GM19397 (cell line): ENCODE results near the gene FRMD4B.
A peak's percentile ranks its signal among the peaks of the same experiment; 100 is the strongest.

Source experiments
- ATAC-seq: cut with Tn5 transposase; IDR thresholded peaks from one replicate; pipeline ENCODE4 v1.9.1; 2021; ENCODE audit warnings: mild to moderate bottlenecking, moderate library complexity; ENCODE audit not compliant: unreplicated experiment

The FRMD4B gene

DNA sequence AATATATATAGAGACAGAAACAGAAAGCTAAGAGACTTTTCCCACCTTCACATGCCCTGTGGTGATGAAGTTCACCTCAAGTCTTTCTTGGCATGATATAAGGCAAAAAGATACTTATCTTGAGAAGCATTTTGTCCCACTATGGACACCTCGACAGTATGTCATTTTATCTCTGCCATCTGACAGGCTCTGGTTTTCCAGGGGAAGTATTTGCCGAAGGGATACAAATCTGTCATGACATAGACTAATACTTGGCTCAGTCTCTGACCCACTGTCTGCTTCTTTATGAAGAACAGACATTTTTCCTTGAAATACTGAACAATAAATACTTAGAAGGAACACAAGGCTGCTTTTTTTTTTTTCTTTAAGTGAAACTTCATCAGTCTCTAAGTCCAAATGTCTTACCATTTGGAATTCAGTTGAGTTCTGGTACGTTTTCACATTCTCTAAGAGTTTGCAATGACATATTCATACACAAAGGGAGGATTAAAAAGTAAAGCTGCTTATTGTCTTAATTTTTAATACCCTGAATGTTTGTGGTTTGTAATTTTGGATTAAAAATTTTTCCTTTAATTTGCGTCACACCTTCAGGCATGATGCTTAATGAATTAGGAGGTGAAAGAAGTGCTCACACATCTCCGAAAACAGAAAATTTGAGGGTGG lies 175.7 kb downstream of the FRMD4B start:
- ATAC-seq = no peak

DNA sequence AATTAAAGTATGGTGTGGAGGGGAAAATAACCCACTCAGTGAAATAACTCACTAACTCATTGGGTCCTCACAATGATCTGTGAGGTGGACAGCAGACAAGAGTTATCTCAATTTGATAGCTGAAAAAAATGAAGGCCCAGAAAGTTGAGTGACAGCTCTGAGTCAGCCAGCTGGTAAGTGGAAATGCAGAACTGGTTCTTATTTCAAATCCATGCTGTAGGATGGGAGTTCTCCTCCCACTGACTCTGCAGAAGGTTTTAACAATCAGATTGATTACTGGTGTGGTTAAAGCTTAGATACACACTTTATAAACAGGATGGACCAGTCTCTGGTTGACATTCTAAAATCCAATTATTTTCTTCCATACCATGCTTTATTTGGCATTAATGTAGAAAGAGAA lies 176.5 kb downstream of the FRMD4B start:
- no peak for ATAC-seq

DNA sequence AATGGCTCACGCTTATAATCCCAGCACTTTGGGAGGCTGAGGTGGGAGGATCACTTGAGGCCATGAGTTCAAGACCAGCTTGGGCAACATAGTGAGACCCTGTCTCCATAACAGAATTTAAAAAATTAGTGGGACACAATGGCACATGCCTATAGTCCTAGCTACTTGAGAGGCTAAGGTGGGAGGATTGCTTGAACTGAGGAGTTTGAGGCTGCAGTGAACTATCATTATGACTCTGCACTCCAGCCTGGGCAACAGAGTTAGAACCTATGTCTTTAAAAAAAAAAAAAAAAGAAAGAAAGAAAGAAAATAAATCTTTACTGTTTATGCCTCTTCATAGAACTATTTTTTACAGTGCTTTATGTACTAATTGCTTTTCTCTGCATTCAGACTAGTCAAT lies 178.9 kb downstream of the FRMD4B start:
- ATAC-seq = no peak

DNA sequence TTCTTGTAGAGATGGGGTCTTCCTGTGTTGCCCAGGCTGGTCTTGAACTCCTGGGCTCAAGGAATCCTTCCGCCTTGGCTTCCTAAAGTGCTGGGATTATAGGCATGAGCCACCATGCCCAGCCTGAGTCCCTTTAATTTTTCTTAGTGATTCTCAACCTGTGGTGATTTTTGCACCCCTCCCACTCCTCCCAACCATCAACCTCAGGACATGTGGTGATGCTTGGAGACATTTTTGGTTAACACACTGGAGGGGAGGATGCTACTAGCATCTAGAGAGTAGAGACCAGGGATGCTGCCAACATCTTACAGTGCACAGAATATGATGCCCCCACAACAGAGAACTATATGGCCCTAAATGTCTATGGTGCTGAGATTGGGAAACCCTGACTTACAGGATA lies 180.5 kb downstream of the FRMD4B start:
- no peak for ATAC-seq

- peak; percentile 87 for ATAC-seq
Measured at GRCh38 chr3:69204315-69204957, 181.5 kb downstream of the FRMD4B start.

GRCh38 chr3:69203631-69204314 lies 182.1 kb downstream of the FRMD4B start:
- ATAC-seq = peak; percentile 1

GRCh38 chr3:69201658-69202057 lies 184.2 kb downstream of the FRMD4B start:
- no peak for ATAC-seq

DNA sequence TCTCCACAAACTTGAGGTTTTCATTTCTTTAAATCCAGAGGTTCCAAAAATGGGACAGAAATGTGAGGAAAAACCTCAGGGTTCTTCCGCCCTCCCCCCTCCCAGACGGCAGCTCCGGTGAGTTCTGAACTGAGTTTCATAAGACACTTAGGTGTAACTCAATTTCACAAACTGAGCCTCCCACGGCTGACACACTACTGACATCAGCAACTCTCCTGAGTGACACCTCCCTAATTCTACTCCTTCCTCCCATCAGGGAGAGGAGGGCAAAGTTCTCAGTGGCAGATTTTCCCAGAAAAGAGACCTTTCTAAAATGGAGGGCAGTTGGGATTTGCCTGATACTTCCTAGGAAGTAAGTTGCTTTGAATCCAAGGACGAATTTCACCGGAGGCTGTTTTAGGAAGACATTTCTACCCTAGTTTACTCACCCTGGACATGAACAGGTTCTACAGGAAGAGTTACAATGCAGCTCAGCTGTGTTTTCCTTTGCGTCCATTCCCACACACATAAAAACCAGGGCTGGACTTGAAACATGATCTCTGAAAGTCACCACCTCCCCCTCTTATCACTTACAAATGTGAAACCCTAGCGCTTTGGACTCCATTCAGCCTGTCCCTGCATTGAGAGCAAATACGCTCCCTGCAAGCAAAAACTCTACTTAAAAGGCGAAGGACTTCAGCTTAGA lies 185.4 kb downstream of the FRMD4B start:
- no peak for ATAC-seq

DNA sequence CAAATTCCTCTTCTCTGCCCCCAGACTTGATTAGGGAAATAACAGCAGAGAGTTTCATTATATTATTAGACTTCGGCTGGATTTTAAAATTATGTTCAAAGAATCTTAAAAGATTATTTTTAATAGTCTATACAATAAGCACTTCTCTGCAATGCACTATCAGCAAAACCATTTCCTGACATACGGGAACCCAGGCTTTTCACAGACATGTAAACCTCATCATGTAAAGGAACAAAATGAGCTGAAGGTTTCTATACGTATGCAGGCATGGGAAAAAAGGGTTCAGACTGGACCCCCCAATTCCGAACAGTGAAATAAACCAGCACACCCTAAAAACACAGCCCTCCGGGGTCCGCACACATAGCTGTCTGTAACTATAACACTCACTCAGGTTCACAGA lies 185.9 kb downstream of the FRMD4B start:
- ATAC-seq = no peak

- ATAC-seq = no peak
Measured at GRCh38 chr3:69197922-69198530, 187.9 kb downstream of the FRMD4B start.

- ATAC-seq = no peak
Measured at GRCh38 chr3:69197455-69197854, 188.4 kb downstream of the FRMD4B start.

- ATAC-seq = no peak
Measured at GRCh38 chr3:69196876-69197275, 189.0 kb downstream of the FRMD4B start.

GRCh38 chr3:69194431-69195165 lies 191.3 kb downstream of the FRMD4B start:
- ATAC-seq = no peak

DNA sequence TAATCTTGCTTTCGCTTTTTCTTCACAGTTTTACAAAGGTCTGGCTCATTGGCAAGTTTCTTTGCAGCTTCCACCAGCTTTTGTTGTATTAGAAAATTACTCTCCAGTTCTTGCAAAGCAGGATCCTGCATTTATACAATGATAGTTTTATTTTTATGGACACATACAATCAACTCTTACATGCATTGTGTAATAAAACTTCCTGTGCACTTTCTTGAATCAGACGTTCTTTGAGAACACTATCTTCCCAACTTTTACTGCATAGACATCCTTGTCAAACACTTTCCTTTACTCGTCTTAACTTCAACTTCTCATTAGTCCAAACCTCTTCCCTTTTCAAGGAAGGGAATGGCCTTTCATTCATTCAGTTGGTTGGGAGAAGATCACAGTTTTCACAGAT lies 192.1 kb downstream of the FRMD4B start:
- ATAC-seq = no peak

- ATAC-seq = no peak
Measured at GRCh38 chr3:69191516-69191915, 194.4 kb downstream of the FRMD4B start.

- ATAC-seq = no peak
Measured at GRCh38 chr3:69189487-69189886, 196.4 kb downstream of the FRMD4B start.

DNA sequence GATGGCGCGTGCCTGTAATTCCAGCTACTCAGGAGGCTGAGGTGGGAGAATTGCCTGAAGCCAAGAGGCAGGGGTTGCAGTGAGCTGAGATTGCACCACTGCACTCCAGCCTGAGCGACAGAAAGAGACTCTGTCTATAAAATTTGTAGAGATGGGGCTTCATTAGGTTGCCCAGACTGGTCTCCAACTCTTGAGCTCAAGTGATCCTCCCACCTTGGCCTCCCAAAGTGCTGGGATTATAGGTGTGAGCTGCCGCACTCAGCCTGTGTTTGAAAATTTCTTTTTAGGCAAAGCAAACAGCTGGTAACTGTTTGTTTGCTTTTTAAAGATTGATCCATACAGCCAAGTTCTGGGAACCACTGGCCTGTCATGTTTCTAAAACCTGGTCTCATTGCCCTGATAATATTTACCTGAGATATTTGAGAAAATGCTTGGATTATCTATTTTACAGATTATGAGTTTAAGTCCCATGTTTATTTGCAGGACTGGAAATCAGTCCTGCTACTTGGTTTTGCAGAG lies 199.3 kb downstream of the FRMD4B start:
- ATAC-seq = no peak

DNA sequence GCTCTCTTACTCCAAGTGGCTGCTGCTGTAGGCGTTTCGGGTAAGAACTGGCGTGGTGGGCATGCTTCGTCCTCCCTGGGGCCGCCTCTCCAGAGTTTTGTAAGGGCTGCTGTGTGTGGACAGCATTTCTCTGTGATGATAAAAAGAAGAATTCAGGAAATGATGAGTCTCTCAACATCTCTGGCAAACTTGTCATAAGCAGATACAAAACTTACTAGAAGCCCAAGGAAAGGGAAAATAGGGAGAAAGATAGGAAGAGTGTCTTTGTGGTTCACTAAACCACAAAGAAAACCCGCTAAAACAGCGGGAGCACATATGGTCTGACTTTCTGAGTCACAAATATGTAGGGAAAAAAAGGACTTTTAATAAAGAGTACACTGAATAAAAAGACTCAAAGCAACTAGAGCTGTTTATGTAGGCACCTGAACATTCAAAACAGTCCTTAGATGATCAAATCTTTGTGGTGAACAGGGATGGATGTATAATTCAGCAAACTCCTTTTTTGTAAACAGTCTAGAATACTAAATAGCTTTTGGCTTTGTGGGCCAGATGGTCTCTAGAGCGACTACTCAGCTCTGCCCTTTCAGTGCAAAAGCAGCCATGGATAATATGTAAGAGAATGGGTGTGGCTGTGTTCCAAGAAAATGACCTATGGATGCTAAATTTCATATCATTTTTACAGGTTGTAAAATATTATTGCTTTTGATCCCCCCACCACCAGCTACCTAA lies 203.1 kb downstream of the FRMD4B start:
- ATAC-seq = no peak

DNA sequence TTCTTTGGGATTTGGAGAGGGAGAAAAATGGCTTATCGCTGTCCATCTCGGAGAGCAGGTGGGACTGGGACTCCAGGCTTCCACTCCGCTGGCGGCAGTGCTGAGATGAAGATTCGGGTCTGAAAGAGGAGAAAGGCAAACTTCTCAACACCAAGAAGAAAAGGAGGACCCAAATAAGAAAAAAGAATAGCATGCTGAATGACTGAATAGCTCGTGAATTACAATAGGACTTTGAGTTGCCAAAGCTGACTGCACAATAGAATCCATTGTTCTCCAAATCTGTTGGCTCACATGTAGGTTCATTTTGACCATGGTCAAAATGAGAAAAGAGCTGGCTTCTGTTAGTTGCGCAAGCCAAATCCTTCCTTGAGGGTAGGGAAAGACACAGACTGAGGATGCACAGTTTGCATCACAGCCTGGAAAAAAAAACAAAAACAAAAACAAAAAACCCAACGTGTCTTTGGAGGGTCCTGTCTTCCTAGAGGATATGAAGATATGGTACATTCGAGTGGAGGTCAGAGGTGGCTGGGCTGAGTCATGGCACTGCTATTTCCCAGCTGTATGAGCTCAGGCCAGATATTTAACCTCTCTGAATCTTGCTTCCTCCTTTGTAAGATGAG lies 204.2 kb downstream of the FRMD4B start:
- ATAC-seq = no peak
